Progenitor cell of endocrine pancreas (in vitro differentiated cells): Measurements from ENCODE around the gene CALY. TPM values are rescaled to one million over a fixed set of nuclear protein-coding genes. Genes with fewer than 3 reads are reported as not detected.
A peak's percentile ranks its signal among the peaks of the same experiment; 100 is the strongest.
"Not testable (repeated sequence)": the region's sequence is repeated elsewhere in the genome, so short reads cannot be mapped to it uniquely, and the experiment has no call there.

Source experiments
- DNase-seq: peaks from one replicate; pipeline ENCODE4 v3.0.0; 2021; ENCODE audit warnings: low spot score; ENCODE audit not compliant: unreplicated experiment
- H3K27ac Mint-ChIP-seq: 2 replicates; pipeline ENCODE4 v1.8.0; 2021; ENCODE audit warnings: mild to moderate bottlenecking, moderate library complexity, mixed read lengths
- H3K27me3 Mint-ChIP-seq: 2 replicates; pipeline ENCODE4 v1.8.0; 2021; ENCODE audit warnings: mixed read lengths
- H3K36me3 Mint-ChIP-seq: 2 replicates; pipeline ENCODE4 v1.8.0; 2022; ENCODE audit warnings: mixed read lengths; ENCODE audit not compliant: insufficient read depth
- H3K4me1 Mint-ChIP-seq: 2 replicates; pipeline ENCODE4 v1.8.0; 2021; ENCODE audit warnings: low read depth, mixed read lengths
- H3K4me3 Mint-ChIP-seq: 2 replicates; pipeline ENCODE4 v1.8.0; 2021; ENCODE audit warnings: low read depth, mild to moderate bottlenecking, moderate library complexity, mixed read lengths
- H3K9me3 Mint-ChIP-seq: 2 replicates; pipeline ENCODE4 v1.8.0; 2021; ENCODE audit warnings: low read depth, mixed read lengths
- CTCF ChIP-seq: fragments of 200-600 bp; sonication (generic); IDR thresholded peaks from one replicate; pipeline ENCODE4 v1.5.0; 2021; ENCODE audit warnings: antibody characterized with exemption, mild to moderate bottlenecking; ENCODE audit not compliant: unreplicated experiment
- total RNA-seq: library from RNA; stranded (reverse); gene quantifications from 2 replicates; pipeline ENCODE4 v1.2.1, GENCODE V29; 2021

CALY gene
- total RNA-seq, 1 donor from 2014 or later: 2.5 TPM

GRCh38 chr10:133370030-133370786 lies 33.5 kb upstream of the CALY start:
- H3K4me1 Mint-ChIP-seq: peaks cover 6% of the 10 kb centered on the region
- peaks cover 3% of the 10 kb centered on the region for H3K36me3 Mint-ChIP-seq
- TF ChIP-seq CTCF: no peak
- peaks cover 12% of the 10 kb centered on the region for H3K27me3 Mint-ChIP-seq
- no peaks in the 10 kb centered on the region for H3K9me3 Mint-ChIP-seq
- no peak for DNase-seq
- peak overlapping the region; percentile 33 for H3K4me3 Mint-ChIP-seq
- no peak overlapping the region for H3K27ac Mint-ChIP-seq

- no peak for TF ChIP-seq CTCF
- no peak for DNase-seq
- peak overlapping the region; percentile 87 for H3K27ac Mint-ChIP-seq
Measured at GRCh38 chr10:133368153-133368552, 31.5 kb upstream of the CALY start.

GRCh38 chr10:133367461-133367860 lies 30.8 kb upstream of the CALY start:
- H3K4me3 Mint-ChIP-seq, H3K36me3 Mint-ChIP-seq, H3K9me3 Mint-ChIP-seq: not testable (repeated sequence)

More at GRCh38 chr10:133368153-133368552, 31.5 kb upstream of the CALY start:
- H3K9me3 Mint-ChIP-seq: no peaks in the 10 kb centered on the region
- peaks cover 4% of the 10 kb centered on the region for H3K4me1 Mint-ChIP-seq
- no peaks in the 10 kb centered on the region for H3K27me3 Mint-ChIP-seq
- H3K36me3 Mint-ChIP-seq: peaks cover 9% of the 10 kb centered on the region
- H3K4me3 Mint-ChIP-seq: no peak overlapping the region

GRCh38 chr10:133366751-133367150 lies 30.1 kb upstream of the CALY start:
- peaks cover 11% of the 10 kb centered on the region for H3K36me3 Mint-ChIP-seq
- H3K27me3 Mint-ChIP-seq: no peaks in the 10 kb centered on the region
- no peaks in the 10 kb centered on the region for H3K9me3 Mint-ChIP-seq
- H3K4me1 Mint-ChIP-seq: no peaks in the 10 kb centered on the region
- TF ChIP-seq CTCF: no peak
- no peak overlapping the region for H3K4me3 Mint-ChIP-seq
- no peak overlapping the region for H3K27ac Mint-ChIP-seq
- no peak for DNase-seq

More at GRCh38 chr10:133367461-133367860, 30.8 kb upstream of the CALY start:
- not testable (repeated sequence) for DNase-seq, H3K27me3 Mint-ChIP-seq, H3K4me1 Mint-ChIP-seq, H3K27ac Mint-ChIP-seq

- no peak for TF ChIP-seq CTCF
- Mint-ChIP-seq H3K9me3 (no peaks in the 10 kb centered on the region), H3K4me3 (no peak overlapping the region), H3K36me3 (peaks cover 11% of the 10 kb centered on the region), H3K4me1 (no peaks in the 10 kb centered on the region), H3K27me3 (no peaks in the 10 kb centered on the region), H3K27ac (no peak overlapping the region)
- no peak for DNase-seq
Measured at GRCh38 chr10:133366130-133366478, 29.4 kb upstream of the CALY start.
